SHP77 treated with DMSO at 0.1 percent for 48 hours (cell line): ENCODE data around the gene FLYWCH2.
"Not testable (repeated sequence)": the region's sequence is repeated elsewhere in the genome, so short reads cannot be mapped to it uniquely, and the experiment has no call there.

Experiments
- DNase-seq: peaks from one replicate; lab custom pipeline; 2025; lab: John Stamatoyannopoulos, UW

Gene FLYWCH2

DNA sequence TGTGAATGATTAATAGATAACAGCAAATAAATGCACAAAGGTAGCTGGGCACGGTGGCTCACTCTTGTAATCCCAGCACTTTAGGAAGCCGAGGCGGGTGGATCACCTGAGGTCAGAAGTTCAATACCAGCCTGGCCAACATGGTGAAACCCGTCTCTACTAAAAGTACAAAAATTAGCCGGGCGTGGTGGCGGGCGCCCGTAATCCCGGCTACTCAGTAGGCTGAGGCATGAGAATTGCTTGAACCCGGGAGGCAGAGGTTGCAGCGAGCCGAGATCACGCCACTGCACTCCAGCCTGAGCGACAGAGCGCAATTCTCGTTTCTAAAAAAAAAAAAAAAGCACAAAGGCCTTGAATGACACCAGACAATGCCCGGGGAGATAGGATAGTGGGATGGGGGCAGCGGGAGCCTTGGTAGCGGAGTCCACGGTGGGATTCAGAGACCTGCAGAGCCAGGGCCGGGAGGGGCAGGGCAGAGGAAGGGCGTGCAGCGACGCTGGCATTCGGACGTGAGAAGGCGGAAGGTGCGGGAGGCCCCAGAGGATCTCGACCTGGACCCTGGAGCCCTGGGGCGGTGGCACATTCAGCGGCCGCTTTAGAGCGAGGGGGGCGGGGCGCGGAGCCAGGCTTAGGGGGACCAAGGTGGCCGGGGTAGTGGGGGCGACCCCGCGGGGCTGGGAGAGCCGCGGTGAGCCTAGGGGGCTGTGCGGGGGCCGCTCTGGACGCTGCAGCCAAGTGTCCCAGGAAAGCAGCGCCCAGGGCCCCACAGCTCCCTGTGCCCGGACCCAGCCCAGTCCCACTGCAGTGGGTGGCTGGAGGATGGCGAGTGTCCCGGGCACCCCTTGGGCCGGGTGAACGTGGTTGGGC is 999 bp upstream of the FLYWCH2 start:
- no peak for DNase-seq

DNA sequence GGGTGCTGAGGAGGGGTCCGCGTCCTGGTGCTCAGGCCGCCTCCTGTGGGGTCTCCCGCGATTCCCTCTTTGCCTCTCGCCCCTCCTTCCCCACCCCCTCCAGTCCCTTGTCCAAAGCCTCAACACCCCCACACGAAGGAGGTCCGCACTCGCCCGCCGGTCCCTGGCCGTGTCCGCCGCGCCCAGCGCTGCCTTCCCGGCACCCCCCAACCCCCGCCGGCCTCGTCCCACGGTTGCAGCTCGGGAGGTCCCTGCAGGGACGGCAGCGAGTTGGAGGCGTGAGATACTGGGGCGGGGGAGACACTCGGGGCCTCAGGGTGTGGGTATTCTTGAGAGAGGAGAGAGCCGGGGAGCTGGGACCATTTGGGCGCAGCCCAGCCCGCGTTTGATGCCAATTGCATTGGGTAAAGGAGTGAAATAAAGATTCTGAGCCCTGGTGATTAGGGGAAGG is 468 bp downstream of the FLYWCH2 start:
- DNase-seq: no peak

DNA sequence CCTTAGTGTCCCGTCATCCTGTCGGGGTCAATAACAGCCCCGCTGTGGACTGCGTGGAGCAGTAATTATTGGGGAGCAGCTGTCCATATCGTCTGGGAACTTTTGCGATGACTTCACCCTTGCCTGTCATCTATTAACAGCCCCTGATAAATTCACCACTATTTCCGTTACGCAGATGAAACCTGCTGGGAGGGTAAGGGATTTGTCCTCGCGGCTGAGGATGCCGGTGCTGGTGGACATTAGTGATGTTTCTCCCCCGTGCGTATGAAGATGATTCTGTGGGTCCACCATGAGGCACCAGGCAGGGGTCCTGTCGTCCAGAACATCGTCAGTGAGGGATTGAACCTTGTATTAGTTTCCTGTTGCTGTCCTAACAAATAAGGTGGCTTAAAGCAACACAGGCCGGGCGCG is 1.0 kb downstream of the FLYWCH2 start:
- DNase-seq: no peak

- no peak for DNase-seq
Measured at GRCh38 chr16:2894231-2894630, 11.2 kb downstream of the FLYWCH2 start.

DNA sequence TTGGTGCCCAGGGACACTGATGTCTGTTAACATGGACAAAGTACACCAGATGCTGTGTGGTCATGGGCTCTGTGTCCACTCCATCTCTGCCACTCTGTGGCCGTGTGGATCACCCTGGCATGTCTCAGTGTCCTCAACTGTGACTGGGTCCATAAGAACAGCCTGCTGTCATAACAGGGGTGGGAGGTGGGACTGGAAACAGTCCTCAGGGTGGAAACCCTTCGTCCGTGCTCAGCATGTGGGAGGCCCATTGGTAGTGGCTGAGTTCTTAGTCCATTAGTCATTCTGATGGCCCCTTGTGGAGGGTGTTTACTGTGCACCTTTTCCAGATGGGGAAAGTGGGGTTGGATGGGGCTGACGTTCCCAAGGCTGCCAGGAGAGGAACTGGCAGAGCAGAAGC is 12.8 kb downstream of the FLYWCH2 start:
- no peak for DNase-seq

DNA sequence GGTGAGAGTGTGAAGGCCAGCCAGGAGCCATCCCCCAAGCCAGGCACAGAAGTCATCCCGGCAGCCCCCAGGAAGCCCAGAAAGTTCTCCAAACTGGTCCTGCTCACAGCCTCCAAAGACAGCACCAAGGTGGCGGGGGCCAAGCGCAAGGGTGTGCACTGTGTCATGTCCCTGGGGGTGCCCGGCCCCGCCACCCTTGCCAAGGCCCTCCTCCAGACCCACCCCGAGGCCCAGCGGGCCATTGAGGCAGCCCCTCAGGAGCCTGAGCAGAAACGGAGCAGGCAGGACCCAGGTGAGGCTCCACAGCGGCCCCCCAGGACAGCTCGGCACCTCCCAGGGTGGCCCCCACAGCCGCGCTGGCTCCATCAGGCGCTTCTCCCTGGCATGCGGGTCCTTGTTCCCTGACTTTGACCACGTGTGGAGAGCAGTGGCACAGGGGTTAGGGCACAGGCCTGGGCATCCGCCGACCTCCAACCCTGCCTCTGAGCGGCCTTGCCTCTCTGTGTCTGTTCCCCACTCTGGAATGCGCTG is 13.5 kb downstream of the FLYWCH2 start:
- DNase-seq: no peak

- no peak for DNase-seq
Measured at GRCh38 chr16:2897110-2897509, 14.1 kb downstream of the FLYWCH2 start.

DNA sequence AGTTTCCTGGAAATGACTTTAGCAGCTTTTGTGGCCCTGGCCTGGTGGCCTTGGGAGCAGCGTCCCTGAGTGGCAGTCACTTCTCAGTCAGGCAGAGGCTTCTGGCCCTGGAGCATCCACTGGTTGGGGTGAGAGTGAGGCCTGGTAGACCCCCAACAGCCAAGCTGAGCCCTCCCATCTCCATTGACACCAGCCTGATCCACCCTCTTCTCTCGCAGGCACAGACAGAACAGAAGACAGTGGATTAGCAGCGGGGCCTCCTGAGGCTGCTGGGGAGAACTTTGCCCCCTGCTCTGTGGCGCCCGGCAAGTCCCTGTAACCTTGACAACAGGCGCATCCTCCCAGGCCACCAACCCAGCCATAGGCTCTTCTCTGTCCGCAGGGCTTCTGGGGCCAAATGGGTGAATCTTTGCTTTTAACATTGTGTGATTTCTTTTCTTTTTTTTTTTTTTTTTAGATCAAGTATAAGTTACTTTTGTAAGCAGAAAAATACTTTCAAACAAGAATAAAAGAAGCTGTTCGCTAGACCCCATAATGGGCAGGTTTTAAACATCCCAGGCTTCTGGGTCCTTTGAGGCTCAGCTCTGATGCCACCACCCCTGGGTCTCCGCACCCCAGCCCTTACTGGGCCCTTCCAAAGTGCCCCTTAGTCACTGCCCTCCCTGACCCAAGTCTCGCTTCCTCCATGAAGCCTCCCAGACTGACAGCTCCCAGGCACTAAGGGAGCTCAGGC is 16.0 kb downstream of the FLYWCH2 start:
- no peak for DNase-seq

DNA sequence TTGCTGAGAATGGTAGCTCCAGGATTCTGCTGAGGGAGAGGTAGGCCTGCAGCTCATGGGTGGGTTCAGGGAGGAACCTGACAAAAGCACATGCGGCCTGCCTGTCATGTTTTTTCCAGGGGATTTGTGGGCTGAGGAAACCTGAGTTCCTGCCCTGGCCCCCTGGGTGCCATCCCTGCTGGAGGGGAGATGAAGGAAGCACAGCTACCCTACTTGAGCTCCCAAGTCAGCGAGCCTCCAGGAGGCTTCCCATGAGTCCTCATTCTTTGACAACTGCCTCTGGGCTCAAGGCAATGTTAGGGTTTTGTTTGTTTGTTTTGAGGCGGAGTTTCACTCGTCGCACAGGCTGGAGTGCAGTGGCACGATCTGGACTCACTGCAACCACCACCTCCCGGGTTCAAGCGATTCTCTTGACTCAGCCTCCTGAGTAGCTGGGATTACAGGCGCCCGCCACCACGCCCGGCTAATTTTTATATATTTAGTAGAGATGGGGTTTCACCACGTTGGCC is 16.6 kb downstream of the FLYWCH2 start:
- DNase-seq: no peak

DNA sequence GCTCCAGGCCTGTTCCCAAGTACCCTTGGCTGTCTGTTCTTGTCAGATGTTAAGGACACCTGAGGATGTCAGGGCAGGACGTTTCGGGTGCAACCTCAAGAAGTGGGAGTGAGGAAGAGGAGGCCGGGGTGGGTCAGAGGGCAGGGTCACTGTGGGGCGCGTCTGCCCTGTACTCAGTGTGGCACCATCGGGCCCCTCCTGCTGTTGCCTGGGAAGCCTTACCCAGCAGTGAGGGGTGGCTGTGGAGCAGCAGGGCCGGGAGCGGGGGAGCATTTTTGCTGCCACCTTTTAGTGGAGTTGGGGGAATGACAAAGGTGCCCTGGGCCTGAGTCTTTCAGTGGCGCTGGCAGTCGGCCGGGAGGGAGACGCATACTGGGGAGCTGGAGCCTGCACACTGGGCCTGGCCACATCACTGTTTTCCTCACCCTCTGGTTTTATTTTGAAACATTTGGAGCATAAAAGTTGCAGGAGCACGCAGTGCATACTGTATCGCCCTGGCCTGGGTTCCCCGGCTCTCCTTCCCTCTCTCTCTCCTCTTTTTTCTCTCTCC is 17.6 kb downstream of the FLYWCH2 start:
- no peak for DNase-seq

- no peak for DNase-seq
Measured at GRCh38 chr16:2902337-2903130, 19.5 kb downstream of the FLYWCH2 start.

DNA sequence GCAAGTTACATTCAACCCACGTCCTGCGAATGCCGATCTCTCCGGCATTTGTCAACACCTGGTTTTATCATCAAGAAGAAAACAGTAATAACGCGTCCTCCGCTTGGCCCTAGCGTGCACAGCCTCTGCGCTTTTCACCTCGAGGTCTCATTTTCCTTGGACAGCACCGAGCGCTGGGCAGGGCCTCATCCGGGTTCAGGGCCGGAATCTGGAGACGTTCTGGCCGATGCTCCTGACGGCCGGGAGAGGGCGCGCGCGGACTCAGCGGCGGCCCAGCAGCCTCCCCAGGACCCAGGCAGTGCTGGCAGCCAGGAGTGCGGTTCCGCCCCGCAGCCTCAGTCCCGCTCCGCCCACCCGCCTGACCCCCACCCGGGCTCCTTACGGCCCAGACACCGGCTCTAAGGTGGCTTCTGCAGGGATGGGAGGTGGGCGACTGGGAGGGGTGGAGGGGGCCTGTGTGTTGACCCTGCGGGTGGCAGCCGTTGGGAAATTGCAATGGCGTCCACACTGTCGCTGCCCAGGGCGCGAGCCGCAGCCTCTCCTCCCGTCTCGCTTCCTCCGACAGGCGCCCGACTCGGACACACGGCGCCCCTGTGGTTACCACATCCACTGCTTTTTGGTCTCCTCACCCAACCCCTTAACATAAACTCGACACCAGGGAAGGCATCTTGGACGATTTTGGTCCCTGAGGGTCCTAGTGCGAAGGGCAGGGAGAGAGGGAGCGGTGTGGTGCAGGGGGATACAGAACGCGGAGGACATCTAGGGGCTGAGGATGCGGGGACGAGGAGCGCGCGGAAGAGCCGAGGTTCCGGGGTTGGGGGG is 21.3 kb downstream of the FLYWCH2 start:
- DNase-seq: peak; percentile 70

GRCh38 chr16:2904922-2905240 is 21.9 kb downstream of the FLYWCH2 start:
- no peak for DNase-seq

DNA sequence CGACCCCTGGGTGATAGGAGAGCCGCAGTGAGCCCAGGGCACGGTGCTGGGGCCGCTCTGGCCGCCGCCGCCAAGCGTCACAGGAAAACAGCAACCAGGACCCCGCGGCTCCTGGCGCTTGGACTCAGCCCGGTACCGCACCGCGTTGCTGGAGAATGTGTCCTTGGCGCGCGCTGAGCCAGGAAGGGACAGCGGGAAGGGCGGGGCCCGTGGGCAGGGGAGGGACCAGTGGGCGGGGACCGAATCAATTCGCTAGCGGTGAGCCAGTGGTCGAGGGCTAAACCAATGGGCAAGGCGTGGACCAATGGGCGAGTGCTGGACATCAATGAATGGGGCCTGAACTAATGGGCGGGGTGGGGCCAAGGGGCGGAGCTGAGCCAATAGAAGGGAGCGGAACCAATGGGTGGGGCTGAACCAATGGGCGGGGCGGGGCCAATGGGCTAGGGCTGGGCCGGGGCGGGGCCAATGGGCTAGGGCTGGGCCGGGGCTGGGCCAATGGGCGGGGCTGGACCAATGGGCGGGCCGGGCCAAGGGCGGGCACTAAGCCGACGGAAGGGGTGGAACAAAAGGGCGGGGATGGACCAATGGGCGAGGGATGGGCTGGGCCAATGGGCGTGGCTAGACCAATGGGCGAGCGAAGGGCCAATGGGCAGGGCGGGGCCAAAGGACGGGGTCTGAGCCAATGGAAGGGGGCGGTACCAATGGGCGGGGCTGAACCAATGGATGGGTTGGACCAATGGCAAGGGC is 22.4 kb downstream of the FLYWCH2 start:
- peak; percentile 97 for DNase-seq

DNA sequence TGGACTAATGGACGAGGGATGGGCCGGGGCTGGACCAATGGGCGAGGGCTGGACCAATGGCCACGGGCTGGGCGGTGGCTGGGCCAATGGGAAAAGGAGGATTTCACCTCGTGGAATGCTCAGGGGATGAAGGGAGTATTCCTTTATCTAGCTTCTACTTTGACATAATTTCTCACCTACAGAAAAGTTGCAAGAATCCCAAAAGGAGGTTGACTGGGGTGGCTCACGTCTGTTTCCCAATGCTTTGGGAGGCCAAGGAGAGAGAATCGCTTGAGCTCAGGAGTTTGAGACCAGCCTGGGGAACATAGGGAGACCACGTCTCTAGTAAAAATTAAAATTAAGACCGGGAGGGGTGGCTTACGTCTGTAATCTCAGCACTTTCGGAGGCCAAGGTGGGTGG is 23.0 kb downstream of the FLYWCH2 start:
- no peak for DNase-seq

DNA sequence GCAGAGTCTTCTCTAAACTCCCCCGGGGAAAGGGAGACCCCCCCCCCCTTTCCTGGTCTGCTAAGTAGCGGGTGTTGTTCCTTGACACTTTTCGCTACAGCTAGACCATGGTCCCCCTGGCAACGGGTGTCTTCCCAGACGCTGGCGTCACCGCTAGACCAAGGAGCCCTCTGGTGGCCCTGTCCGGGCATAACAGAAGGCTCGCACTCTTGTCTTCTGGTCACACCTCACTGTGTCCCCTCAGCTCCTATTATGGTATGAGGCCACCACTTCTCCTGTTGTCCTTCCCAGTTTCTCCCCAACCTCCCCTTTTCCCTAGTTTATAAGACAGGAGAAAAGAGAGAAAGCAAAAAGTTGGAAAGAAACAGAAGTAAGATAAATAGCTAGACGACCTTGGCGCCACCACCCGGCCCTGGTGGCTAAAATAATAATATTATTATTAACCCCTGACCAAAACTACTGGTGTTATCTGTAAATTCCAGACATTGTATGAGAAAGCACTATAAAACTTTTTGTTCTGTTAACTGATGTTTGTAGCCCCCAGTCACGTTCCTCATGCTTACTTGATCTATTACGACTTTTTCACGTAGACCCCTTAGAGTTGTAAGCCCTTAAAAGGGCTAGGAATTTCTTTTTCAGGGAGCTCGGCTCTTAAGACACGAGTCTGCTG is 24.2 kb downstream of the FLYWCH2 start:
- not testable (repeated sequence) for DNase-seq

DNA sequence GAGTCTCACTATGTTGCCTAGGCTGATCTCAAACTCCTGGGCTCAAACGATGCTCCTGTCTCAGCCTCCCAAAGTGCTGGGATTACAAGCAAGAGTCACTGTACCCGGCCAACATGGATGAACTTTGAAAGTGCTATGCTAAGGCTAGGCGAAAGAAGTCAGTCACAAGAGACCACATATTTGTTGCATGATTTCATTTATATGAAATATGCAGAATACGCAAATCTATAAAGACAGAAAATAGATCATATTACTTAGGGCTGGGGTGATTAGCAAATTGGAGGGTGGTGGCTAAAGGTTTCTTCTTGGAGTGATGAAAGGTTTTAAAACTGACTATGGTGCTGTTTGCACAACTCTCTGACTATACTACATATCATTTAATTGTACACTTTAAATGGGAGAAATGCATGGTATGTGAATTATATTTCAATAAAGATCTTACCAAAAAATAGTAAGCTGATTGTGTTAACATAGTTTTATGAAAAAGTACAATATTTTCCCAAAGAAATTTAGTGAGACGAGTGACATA is 27.5 kb downstream of the FLYWCH2 start:
- DNase-seq: no peak

- DNase-seq: peak; percentile 92
Measured at GRCh38 chr16:2911638-2912329, 28.8 kb downstream of the FLYWCH2 start, which contains the start of gene FLYWCH1. Gene FLYWCH1 (plus strand): TSS chr16:2911931. CDS start chr16:2929686, 17,755 bp downstream.
